Activated T-cell treated with anti-CD3 and anti-CD28 coated beads for 4 hours (primary cell): Measurements from ENCODE around the gene IL15.
"Not testable (repeated sequence)": the region's sequence is repeated elsewhere in the genome, so short reads cannot be mapped to it uniquely, and the experiment has no call there.

ENCODE experiments used
- DNase-seq: peaks from one replicate; pipeline ENCODE4 v3.0.0-alpha.2; 2020

IL15 gene

GRCh38 chr4:141636082-141636770 lies at the start of gene IL15:
Gene IL15 (plus strand): TSS chr4:141636583. CDS start chr4:141719465, 82,882 bp downstream.
- DNase-seq: peak; percentile 58

DNA sequence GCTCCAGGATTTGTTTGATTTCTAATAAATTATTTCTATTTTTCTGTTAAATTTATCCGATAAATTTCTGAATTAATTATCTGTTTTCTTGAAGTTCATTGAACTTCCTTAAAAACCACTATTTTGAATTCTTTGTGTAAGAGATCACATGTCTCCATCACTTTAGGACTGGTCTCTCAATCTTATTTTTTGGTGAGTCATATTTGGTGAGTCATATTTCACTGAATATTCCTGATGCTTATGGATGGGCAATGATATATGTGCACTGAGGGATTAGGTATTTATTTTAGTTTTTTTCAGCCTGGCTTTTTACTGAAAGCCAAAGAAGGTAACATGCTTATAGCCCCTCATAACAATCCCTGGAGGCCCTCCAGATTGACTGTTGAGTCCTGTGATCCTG lies 48.5 kb upstream of the IL15 start:
- no peak for DNase-seq

DNA sequence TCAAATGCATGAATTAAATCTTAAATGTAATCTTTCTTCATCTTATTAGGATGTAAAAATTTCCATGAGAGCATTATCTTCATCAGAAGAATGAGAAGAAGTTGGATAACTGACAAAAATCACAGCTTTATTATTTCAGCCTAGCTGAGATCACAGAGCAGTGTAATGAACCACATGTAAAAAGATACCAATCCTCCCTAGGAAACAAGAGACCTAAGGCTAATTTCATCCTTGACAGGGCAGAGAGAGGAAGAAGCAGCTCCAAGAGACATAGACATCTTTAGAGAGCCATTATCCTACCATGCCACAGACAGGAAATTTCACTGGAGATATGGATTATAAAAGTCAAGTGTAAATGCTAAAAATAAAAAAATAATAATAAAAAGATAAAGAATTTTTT lies 40.9 kb upstream of the IL15 start:
- no peak for DNase-seq

DNA sequence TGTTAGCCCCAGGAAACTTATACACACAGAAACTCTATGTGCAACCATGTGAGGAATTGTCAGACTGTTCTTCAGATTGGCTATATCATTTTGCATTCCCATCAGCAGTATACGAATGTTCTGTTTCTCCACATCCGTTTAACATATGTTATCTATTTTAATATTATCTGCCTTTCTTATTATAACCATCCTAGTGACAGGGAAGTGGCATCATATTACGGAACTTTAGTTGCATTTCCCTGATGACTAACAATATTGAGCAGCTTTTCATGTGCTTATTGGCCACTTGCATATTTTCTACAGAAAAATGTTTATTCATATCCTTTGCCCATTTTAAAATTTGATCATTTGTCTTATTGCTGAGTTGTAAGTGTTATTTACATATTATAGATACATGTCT lies 36.5 kb upstream of the IL15 start:
- no peak for DNase-seq

- DNase-seq: not testable (repeated sequence)
Observed at GRCh38 chr4:141604683-141605082, 31.7 kb upstream of the IL15 start.

GRCh38 chr4:141605425-141605856 lies 30.9 kb upstream of the IL15 start:
- no peak for DNase-seq

- no peak for DNase-seq
Observed at GRCh38 chr4:141609243-141609642, 27.1 kb upstream of the IL15 start.

DNA sequence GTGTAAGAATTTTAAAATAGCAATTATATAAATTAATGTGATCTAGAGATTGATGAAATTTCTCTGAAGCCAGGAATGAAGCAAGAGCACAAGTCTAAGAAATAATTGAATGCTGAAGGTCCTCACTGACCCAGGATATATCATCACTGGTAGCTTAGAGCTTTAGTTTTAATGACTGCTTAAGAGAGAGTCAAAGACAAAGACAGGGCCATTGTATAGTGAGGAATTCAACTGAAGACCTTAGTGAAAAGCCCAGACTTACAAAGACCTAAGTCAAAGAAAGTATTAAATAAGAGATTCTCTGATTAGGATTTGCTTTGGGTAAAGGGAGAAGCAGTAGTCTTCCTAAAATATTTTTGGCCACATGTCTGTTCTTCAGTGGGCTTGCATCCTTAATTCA lies 26.0 kb upstream of the IL15 start:
- no peak for DNase-seq

DNA sequence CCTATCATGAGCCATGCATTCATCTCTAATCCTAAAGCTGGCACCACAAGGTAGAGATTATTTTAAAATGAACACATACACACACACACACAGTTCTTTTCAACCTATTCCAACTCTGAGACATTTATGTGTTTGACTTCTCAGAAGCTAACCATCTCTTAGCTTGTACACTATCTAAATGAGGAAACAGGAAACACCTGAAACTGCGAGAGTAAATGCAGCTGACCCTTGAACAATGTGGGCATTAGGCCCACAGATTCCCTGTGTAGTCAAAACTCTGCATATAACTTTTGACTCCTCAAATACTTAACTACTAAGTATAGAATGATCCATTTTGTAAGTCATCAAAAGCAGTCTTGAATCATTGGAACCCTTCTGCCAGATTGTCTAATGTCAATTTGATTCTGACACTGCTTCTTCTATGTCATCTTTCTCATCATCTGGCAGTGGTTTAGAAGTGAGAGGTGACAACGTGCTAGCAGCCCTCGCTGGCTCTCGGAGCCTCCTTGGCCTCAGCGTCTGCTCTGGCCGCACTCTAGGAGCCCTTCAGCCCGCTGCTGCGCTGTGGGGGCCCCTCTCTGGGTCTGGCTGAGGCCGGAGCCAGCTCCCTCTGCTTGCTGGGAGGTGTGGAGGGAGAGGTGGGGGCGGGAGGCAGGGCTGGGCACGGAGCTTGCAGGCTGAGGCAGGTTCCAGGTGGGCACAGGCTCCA lies 21.4 kb upstream of the IL15 start:
- DNase-seq: no peak

DNA sequence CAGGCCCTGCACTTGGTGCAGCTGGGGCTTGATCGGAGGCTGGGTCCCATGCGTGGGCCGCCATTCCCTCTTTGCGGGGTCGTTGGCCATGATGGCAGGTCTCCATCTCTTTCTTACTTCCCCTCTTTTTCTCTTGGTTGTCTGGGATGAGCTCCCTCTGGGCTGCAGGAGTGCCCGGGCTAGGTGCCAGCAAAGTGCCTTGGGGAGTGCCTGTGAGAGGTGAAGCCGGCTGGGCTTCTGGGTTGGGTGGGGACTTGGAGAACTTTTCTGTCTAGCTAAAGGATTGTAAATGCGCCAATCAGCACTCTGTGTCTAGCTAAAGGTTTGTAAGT lies 20.8 kb upstream of the IL15 start:
- DNase-seq: not testable (repeated sequence)

DNA sequence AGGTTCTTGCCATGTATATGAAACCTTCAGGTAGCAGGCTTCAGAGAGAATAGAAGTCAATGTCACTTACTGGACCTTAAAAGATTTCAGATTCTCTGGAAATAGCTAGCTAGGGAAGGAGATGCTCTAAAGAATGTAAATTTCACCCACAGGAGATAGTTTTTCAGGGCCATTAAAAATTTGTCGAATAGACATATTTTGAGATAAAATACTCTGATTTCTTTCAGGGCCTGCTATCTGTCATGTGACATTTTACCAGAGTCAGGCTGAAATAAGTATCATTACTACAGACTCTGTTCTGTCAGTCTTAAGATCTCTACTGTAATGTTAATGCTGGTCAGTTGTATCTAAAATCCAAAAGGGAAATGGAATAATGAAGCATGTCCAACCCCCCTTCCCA lies 15.7 kb upstream of the IL15 start:
- no peak for DNase-seq

DNA sequence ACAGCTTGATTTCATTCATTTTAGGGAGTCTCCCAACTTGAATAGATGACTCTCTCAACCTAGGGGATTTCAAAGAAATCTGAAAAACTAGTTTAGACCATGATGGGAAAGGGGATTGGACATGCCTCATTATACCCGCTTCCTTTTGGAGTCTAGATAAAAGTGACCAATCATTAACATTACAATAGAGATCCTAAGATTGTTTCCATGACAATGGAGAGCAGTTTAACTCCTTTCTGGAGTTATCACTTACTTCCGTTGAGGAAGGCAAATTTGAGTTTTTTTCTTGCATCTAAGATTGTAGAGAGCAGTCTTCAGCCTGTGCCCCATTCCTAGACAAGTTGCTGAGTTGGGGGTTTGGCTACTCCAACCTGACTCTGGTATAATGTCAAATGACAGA lies 11.4 kb upstream of the IL15 start:
- DNase-seq: no peak

GRCh38 chr4:141630854-141631253 lies 5.5 kb upstream of the IL15 start:
- no peak for DNase-seq

- DNase-seq: no peak
Observed at GRCh38 chr4:141635736-141636081, 674 bp upstream of the IL15 start.

DNA sequence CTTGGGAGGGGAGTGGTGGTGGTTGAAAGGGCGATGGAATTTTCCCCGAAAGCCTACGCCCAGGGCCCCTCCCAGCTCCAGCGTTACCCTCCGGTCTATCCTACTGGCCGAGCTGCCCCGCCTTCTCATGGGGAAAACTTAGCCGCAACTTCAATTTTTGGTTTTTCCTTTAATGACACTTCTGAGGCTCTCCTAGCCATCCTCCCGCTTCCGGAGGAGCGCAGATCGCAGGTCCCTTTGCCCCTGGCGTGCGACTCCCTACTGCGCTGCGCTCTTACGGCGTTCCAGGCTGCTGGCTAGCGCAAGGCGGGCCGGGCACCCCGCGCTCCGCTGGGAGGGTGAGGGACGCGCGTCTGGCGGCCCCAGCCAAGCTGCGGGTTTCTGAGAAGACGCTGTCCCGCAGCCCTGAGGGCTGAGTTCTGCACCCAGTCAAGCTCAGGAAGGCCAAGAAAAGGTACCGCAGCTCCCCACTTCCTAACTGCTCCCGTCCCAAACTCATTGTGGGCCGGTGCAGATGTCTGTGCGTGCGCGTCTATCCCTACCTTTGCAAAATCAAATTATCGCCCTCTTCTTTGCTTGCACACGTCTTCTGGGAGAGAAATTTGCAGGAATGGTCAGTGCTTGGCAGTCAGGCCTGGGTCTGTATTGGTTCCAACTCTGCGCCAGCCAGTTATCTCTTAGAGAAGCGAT lies 533 bp downstream of the IL15 start:
- DNase-seq: no peak

DNA sequence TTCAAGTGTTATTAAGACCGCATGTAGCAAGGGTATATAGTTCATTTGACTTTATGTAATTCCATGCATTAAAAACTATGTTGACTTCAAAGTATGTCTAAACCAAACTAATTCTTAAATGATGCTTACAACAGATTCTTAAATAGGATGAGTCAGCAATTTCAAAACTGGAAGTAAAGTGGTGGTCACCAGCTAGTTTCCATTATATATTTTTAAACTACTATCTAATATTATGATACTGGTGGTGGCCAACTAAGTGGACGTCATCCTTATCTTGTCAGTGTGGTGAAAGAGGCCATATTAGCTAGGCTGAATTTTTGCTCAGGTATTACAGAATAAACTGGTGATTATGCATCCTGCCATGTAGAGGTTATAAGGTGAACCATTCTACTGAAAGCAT lies 1.2 kb downstream of the IL15 start:
- no peak for DNase-seq

DNA sequence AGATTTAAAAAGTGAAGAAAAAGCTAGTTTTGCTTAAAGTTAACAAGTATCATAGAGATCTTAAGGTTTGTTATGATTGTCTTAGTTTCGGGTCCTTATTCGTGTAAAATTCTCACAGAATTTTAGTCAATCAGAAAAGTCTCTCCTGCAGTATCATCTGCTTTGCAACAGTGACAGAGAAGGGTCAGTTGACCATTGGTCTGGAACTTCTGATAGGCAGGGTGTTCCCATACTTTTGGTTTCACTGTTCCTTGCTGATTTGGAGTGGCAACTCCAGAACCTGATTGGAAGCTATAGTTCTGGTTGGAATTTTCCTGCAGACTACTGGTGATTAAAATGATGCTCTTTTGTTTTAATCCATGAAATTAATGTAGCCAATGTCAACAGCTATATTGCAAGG lies 1.8 kb downstream of the IL15 start:
- DNase-seq: no peak

DNA sequence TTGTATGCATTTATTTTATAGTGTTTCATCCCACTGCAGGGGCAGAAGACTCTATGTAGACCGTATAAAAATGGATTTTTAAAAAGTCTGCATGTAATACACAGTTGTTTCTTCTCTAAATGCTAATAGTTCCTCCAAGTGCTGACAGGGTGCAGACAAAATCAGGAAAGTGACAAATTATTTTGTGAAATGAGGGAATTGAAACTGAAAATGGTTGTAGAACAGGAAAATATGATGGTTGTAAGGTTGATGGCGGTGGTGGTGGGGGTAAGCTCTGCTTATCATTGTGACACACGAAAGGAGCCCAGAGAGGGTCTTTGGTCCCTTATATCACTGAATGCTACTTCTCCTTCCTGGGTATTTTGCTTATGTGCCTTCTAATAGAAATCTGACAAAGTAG lies 4.3 kb downstream of the IL15 start:
- DNase-seq: no peak

GRCh38 chr4:141642063-141642462 lies 5.7 kb downstream of the IL15 start:
- no peak for DNase-seq

DNA sequence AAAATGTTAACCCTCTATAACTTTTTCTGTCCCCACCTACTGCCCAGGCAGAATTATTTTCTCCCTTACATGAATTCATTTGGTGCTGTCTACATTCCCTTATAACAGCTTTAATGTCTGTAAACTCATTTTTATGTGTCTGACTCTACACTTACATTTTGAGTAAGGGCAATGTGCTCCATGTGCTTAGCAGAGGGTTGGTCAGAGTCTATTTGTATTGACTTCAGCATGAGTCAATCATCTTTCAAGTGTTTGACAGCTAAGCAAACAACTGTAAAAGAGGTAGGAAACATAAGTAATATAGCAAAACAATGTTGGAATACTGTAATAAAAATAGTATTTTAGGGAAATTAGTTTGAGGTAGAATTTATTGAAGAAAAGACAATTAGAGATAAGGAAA lies 6.3 kb downstream of the IL15 start:
- no peak for DNase-seq

- DNase-seq: no peak
Observed at GRCh38 chr4:141643557-141643956, 7.2 kb downstream of the IL15 start.

DNA sequence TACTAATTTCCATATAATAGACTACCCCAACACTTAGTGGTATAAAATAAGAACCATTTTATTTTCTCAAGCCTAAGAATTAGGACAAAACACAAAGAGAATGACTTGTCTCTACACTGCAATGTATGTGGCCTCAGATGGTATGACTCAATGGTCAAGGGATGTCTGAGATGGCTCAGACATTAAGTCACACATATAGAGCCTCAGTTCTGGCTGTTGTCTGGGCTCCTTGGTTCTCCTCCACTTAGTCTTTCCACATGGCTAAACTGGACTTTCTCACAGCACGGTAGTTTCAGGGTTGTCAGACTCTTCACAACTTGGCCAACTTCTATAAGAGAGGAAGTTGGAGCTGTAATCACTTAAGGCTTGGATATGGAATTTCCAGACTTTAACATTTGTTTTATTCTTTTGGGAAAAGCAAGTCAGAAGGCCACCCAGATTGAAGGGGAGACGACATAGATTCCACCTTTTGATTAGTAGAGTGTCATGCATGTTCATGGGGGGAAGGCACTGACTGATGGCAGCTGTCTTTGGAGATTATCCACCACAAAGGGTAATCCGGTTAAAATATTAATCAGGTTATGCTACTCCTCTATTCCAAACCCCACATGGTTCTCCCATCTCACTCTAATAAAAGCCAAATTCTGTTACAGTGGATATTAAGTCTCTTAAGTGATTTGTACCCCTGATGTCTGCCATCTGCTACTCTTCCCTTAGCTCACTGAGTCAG lies 9.4 kb downstream of the IL15 start:
- DNase-seq: no peak

GRCh38 chr4:141646969-141647368 lies 10.6 kb downstream of the IL15 start:
- DNase-seq: no peak

DNA sequence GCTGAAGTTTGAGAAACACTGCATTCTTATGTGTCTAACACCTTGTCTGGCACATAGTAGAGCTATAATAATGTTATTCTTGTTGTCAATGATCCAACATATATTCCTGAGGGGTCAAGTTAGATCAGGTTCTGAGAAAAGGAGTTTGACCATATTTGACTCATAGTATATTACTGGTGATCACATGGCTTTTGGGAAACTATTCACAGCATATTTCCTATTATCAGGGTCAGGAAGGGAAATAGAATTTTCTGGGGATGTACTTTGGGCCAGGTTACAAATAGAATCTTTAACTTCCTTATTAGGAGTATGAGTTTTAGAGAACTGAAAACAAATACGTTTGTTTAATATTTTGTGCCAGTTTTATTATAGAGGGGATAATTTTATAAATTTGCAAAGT lies 11.6 kb downstream of the IL15 start:
- DNase-seq: no peak
